Measurements from ENCODE around the gene GID8.
"Not testable (repeated sequence)": the region's sequence is repeated elsewhere in the genome, so short reads cannot be mapped to it uniquely, and the experiment has no call there.

Gene GID8

DNA sequence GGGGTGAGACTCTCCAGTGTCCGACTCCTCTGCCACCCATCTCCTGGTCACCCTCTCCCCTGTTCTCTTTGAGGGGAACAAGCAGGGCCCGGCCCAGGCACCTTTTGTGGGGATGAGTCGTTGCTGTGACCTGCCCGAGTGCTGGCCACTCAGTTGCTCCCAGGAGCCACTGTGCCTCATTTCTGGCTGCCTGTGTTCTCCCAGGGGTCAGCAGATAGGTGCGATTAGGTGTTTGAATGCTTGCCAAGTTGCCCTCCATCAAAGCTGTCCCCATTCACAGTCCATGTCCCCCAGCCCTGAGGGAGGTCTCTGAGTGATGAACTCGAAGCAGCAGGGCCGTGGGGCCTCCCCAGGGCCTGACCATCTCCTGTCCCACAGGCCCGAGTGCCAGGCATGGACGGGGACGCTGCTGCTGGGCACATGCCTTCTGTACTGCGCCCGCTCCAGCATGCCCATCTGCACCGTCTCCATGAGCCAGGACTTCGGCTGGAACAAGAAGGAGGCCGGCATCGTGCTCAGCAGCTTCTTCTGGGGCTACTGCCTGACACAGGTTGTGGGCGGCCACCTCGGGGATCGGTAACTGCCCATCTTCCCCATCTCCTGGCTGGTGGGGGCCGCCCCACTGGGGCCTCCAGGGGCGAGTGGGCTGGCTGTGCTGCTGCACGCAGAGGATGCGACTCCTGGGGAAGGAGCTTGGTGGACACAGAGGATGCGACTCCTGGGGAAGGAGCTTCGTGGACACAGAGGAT is 18.6 kb downstream of the GID8 start:
- in situ Hi-C loops (cut with MboI; ENCODE audit: low sequenced_read_pairs) = no loop called here

DNA sequence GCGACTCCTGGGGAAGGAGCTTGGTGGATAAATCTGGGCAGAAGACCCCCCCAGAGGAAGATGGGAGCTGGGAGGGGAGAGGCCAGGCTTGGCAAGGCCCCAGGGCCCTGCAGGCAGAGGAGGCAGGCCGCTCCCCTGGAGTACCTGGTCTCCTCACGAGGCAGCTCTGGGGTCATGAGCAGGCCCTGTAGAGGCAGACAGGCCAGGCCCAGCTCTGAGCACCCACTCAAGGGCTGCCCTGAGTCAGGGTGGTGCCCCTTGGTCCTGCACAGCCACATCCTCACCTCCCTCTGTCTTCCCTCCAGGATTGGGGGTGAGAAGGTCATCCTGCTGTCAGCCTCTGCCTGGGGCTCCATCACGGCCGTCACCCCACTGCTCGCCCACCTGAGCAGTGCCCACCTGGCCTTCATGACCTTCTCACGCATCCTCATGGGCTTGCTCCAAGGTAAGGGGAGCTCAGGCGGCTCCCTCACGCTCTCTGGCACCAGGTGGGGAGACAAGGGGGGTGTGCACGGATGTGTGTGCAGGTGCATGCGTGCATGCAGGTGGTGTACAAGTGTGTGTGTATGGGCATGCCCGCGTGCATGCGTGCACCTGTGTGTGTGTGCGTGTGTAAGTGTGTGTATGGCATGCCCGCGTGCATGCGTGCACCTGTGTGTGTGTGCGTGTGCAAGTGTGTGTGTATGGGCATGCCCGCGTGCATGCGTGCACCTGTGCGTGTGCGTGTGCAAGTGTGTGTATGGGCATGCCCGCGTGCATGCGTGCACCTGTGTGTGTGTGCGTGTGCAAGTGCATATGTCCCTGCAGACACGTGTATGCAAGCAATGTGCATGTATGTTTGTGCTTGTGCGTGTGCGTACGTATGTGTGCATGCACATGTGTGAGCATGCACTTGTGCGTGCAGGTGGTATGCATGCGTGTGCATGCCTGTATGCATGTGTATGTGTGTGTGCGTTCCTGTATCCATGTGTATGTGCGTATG is 19.5 kb downstream of the GID8 start:
- in situ Hi-C loops (cut with MboI; ENCODE audit: low sequenced_read_pairs) = no loop called here

DNA sequence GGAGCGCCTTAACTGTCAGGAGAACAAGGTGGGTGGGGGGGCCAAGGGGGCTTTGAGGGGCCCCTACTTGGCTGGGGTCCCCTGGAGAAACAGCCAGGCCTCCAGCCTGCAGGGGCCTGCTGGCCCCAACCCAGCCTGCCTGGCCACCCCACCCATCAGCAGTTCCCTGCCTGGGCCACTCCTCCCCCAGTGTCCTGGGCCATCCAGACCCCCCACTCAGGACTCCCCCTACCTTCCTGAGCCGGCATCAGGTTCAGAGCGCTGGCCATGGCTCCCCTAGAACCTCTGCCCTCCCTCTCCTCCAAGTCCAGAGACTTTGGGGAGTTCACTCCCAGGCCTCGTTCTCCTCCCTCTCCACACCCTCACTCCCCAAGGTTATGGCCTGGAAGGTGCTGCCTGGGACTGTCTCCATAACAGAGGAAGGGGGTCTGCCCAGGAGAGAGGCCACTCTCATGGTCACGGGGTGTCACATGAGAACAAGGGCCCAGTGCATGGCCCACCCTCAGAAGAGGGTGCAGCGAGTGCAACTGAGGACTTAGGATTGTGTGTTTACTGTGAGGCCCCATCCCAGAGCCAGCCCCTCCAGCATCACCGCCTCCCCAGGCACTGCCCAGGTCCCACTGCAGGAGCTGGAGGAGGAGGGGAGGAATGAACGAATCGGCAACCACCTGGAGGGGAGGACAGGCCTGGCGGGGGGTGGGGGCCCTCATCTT is 20.6 kb downstream of the GID8 start:
- in situ Hi-C loops (cut with MboI; ENCODE audit: low sequenced_read_pairs) = no loop called here

DNA sequence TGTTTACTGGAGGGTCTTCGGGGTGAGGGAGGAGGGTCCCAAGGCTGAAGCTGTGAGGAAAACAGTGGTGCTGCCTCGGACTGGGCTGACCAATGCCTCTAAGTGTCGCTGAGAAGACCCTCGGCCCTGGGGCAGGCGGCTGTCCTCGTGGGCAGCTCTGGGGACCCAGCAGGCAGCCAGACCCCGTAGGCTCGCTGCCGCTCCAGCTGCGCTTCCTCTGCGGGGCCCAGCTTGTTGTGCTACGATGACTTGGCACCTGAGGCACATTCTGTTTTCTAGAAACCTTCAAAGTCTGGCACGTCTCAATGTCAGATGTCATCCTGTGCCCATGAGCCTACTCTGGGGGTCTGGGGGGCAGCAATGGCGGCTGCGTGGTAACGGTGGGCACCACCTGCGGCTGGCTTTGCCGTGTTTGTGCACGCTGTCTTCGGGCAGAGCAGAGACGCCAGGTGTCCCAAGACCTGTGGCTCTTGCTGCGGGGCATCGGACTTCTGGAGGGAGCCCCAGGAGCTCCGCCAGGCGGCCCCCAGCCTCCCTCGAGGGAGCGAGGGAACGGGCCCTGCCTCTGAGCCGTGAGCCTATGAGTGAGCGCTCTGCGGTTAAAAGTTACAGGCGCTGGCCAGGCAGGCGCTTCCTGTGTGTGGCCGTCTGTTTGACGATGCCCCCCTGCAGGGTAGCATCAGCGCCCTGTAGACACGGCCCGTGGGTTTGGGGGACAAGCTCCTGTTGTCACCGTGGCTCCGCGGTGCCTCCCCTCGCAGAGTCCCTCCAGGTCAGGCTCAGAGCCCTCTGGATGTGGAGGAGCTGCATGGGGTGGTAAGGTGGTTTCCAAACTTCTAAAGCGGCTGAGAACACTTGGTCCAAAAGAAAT is 21.4 kb downstream of the GID8 start:
- in situ Hi-C loops (cut with MboI; ENCODE audit: low sequenced_read_pairs) = no loop called here

DNA sequence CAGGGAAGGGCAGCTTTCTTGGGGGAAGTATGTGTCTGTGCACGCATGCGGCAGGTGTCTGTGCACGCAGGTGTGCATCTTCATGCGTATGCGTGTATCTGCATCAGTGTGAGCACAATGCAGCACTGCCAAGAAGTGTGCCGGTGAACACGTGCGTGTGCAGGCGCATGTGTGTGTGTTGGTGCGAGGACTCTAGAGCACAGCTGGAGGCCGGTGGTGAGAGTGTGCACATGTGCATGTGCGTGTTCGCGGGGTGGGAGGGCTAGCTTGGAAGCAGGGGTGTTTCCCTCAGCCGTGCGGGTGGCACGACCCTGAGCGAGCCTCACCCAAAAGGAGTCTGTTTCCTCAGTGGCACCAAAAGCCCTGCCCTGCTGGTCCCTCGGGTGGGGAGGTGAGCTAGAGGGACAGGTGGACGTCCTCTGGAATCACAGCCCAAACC is 22.1 kb downstream of the GID8 start:
- in situ Hi-C loops (cut with MboI; ENCODE audit: low sequenced_read_pairs) = no loop called here

DNA sequence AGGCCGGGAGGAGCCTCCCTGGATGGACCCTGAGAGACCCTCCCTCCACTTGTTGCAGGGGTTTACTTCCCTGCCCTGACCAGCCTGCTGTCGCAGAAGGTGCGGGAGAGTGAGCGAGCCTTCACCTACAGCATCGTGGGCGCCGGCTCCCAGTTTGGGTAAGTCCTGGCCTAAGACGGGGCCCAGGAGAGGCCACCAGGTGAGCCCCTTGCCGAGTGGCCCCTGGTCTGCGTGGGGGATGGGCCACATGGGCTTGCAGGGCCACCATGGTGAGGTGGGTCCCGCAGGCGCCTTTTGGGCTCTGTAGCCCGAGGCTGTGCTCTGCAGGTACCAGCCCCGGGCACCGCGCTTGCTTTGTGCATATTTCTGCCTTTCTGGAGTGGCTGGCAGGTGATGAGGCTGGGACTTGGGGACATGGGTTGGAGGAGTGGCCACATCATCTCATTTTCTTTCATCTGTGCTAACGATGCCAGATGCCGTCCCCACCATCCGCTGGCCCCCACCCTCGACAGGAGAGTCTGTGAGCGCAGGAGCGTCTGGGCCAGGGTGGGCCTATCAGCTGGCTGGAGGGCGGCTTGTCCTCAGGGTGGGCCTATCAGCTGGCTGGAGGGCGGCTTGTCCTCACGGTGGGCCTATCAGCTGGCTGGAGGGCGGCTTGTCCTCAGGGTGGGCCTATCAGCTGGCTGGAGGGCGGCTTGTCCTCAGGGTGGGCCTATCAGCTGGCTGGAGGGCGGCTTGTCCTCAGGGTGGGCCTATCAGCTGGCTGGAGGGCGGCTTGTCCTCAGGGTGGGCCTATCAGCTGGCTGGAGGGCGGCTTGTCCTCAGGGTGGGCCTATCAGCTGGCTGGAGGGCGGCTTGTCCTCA is 22.7 kb downstream of the GID8 start:
- in situ Hi-C loops (cut with MboI; ENCODE audit: low sequenced_read_pairs) = not testable (repeated sequence)

DNA sequence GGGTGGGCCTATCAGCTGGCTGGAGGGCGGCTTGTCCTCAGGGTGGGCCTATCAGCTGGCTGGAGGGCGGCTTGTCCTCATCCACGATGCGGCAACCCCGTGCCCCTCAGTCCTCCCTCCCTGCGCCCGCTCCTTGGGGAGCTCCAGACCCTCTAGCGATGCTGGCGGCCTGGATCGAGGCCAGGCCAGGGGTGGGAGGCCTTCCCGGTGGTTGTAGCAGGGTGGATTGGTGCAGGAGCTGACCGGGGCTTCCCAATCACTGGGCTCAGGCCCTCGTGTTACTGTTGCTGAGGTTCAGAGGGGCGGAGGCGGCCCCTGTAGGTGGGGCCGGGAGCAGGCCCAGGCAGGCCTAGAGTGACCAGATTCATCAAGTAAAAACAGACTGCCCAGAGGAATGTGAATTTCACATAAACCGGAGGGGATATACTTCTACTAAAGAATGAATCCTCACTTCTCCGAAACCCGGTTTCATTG is 23.4 kb downstream of the GID8 start:
- in situ Hi-C loops (cut with MboI; ENCODE audit: low sequenced_read_pairs) = no loop called here

DNA sequence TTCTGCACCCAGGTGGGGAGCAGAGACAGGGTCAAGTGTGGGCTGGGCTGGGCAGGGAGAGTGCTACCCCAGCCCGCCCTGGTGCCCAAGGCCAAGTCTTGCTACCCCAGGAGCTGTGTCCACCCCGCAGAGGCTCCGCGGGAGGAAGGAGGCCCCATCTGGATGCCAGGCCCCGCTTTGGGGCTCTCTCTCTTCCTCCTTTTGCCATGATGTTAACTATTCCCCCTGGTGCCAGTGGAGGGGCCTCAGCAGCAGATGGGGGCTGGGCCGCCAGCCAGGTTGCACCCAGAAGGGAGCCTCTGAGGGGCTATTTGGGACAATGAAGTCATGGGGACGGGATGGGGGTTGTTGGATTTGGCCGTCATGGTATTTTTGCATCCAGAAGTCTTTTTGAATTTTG is 23.9 kb downstream of the GID8 start:
- in situ Hi-C loops (cut with MboI; ENCODE audit: low sequenced_read_pairs) = no loop called here

DNA sequence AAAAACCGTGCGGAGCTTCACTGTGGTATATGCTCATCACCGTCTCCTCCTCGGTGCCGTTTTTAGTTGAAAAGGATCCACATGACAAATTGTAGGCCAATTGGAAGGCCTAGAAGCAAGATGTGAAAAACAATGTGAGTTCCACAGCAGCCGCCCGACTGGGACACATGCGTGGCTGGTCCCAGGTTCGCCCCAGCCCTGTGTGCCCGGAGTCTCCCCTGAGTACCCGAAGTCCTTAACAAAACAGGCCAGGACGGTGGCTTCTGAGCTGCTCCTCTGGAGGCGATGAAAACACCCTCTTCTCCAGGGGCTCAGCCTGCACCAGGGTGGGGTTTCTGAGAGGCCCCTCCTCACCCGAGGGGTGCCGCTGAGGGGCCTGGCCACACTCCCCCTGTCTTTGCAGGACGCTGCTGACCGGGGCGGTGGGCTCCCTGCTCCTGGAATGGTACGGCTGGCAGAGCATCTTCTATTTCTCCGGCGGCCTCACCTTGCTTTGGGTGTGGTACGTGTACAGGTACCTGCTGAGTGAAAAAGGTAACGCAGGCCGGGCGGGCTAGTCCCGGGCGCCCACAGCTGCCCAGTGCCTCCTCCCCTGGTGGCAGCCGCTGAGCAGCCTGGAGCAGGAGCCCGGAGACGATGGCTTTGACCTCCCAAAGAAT is 24.4 kb downstream of the GID8 start:
- in situ Hi-C loops (cut with MboI; ENCODE audit: low sequenced_read_pairs) = no loop called here

DNA sequence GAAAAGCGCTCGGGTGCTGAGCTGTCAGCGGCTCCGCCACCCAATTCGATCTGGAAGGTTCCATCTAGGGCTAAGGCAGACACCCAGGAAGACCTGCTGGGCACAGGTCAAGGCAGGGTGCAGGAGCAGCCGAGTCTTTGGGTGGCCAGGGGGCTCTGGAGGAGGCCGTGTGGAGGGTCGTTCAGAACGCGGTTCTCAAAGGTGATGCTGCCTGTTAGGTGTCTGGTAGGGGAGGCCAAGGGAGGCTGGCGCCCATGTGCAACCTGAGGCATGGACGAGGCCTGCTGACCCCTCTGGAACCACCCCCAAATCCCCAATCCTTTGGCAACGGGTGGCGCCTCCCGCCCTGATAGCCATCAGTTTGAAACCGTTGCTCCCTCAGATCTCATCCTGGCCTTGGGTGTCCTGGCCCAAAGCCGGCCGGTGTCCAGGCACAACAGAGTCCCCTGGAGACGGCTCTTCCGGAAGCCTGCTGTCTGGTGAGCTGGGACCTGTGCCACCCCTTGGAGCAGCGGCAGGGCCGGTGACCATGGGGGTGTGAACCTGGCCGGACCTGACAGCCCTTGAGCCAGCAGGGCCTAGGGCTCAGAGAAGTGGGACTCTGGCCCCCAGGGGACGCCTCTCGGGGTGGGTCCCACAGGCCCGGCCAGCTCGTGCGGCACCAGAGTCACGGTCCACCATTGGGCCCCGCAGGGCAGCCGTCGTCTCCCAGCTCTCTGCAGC is 25.1 kb downstream of the GID8 start:
- in situ Hi-C loops (cut with MboI; ENCODE audit: low sequenced_read_pairs) = no loop called here

DNA sequence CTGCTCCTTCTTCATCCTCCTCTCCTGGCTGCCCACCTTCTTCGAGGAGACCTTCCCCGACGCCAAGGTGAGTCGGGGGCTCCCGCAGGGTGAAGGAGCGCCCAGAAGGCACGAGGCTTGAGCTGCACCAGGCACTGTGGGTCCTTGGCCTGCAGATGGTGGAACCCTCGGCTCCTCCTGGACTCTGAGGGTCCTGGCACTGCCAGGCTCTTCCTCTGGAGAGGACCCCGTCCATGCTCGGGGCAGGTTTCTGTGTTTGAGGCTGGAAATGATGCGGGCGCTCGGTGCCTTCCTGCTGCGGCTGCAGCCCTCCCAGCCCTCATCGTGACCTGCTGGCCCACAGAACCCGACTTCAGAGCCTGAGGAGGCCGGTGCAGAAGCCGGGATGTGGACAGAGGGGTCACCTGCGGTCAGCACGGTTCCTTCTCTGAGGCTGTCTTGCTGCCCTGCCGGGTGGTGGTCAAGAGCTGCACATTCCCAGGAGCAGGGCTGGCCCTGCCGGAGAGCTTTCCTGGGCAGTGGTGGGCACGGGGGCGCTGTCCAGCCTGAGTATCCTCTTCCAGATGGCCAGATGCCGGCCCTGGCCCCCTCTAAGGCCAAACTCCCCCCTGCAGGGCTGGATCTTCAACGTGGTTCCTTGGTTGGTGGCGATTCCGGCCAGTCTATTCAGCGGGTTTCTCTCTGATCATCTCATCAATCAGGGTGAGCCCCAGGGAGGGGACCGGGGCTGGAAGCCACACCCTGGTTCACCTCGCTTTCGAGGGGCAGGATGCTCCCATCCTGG is 25.9 kb downstream of the GID8 start:
- in situ Hi-C loops (cut with MboI; ENCODE audit: low sequenced_read_pairs) = no loop called here

DNA sequence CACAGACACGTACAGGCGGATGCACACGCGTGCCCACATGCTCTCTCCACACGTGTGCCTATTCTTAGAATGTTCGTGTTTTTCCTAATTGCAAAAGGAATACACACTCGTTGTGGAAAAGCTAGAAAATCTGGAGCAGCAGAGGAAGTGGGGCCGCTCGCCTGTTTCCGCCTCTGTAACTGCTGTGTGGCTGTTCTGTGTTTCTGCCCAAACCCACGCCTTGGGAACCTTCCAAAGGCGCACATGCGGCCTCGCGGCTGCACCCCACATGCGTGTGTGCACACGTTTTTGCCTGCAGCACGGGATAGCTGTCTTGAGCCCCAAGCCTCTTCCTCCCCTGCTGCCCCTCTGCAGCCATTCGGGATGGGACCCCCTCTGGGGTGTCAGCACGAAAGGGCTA is 26.8 kb downstream of the GID8 start:
- in situ Hi-C loops (cut with MboI; ENCODE audit: low sequenced_read_pairs) = no loop called here

DNA sequence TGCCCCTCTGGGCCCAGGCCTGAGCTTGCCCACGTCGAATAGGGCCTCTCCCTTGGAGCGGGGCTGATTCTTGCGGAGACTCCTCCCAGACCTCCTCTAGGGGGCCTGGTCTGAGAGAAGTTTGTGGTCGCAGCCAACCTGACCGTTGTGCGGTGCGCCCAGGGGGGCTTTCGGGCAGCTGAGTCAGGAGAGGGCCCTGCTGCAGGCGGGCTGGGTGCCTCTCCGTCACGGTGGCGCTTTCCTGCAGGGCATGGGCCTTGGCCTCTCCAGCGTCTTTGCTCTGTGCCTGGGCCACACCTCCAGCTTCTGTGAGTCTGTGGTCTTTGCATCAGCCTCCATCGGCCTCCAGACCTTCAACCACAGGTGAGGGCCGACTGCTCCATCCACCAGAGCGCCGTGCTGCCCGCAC is 27.4 kb downstream of the GID8 start:
- in situ Hi-C loops (cut with MboI; ENCODE audit: low sequenced_read_pairs) = no loop called here

DNA sequence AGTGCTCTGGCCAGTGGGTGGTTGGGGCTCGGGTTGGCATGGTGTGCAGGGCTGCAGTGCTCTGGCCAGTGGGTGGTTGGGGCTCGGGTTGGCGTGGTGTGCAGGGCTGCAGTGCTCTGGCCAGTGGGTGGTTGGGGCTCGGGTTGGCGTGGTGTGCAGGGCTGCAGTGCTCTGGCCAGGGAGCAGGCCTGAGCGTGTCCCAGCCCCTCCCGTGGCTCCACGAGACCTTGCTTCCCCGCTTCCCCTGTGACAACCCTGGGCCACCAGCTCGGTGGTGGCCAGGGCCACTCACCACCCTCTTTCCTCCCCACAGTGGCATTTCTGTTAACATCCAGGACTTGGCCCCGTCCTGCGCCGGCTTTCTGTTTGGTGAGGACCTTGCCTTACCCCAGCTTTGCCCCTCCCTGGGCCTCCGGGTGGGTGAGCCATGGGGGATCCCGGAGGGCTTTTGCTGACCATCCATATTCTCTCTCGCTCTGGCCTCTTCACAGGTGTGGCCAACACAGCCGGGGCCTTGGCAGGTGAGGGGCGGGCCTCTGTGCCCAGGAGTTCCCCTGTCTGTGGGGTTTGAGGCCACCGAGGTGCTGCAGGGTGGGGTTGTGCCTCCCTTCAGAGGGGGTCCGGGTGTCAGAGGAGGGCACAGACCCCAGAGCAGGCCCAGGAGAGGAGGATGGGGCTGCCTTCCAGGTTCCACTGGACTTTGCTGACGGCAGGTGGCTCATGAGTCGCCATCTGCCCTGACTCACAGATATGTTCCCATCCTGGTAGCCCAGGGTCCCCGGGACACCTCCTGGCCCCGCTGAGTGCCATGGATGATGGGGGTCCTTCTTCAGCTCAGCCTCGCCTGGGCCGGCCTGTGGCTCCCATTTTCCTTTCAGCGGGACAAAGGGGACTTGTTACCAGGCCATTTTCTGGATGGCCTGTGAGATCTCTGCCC is 28.5 kb downstream of the GID8 start:
- in situ Hi-C loops (cut with MboI; ENCODE audit: low sequenced_read_pairs) = no loop called here

DNA sequence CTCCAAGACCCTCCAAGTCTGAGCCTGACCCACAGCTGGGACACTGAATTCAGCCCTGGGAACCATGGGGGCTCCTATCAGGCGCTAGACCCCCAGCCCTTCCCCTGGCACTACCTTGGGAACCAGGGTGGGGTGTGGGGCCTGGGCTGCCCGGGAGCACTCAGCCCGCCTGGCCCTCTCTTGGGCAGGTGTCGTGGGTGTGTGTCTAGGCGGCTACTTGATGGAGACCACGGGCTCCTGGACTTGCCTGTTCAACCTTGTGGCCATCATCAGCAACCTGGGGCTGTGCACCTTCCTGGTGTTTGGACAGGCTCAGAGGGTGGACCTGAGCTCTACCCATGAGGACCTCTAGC is 29.2 kb downstream of the GID8 start:
- in situ Hi-C loops (cut with MboI; ENCODE audit: low sequenced_read_pairs) = no loop called here

DNA sequence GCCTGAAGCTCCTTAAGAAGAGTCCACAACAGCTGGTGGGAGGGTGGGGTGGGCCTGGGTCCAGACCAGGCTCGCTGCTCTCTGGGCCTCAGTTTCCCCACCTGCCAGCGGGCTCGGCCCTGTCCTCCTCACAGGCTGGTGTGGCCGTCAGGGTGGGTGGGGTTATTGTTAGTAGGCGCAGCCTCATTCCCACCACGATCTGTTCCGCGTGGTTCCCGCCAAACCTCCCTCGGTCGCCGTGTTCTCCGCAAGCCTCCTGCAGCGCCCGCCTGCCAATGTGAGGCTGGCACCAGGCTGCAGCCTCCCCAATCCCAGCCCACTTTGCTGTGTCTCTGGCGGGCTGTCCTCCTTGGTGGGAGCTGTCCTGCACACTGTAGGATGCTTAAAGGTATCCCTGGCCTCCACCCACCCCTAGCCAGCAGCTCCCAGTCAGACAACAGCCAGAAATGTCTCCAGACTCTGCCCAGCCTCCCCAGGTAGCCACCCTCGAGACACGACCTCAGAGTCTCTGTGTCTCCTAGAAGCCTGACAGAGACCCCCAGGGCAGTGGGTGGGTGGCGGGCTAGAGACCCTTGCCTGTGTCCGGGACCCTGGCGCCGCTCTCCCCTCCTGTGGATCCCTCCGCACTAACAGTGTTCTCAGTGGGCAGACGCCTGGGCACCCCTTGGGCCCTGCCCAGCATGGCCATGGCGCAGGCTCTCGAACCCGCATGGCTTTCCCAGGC is 29.8 kb downstream of the GID8 start:
- in situ Hi-C loops (cut with MboI; ENCODE audit: low sequenced_read_pairs) = no loop called here
